ENCODE results near the gene FAM114A2. TPM values are rescaled to one million over a fixed set of nuclear protein-coding genes. Genes with fewer than 3 reads are reported as not detected.
A peak's percentile ranks its signal among the peaks of the same experiment; 100 is the strongest.

Gene FAM114A2
- total RNA-seq, 1 experiment from 2014 or later: 12.8 TPM

DNA sequence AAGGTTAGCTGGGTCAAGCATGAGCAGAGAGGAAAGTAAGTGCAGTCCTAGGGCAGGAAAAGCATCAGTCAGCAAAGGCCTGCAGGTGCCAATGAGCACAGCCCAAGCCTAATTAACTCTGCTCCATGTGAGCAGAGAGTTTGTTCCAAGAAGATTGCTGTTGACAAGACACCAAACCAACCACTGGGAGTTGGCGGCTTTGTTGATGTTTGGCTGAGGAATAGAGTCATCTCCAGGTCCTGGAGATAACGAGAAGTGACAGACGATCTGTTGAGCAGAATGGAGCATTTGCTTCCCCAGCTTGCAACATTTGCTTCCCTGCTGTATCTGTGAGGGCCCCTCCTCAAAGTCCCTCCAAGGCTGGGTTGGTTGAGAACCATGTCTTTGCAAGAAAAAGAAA, 68.2 kb downstream of the FAM114A2 start:
- no peaks in the 10 kb centered on the region; a peak in 1 of 5 replicates for H3K9me3 Mint-ChIP-seq
- DNase-seq: no peak
- Histone ChIP-seq H3K18ac (ENCODE audit: insufficient read length, low read depth, low read length) (no peak overlapping the region), H2BK15ac (ENCODE audit: low read depth, low read length) (no peak overlapping the region), H3K4me2 (ENCODE audit: insufficient read depth, insufficient read length, low read length) (no peak overlapping the region), H3K56ac (ENCODE audit: insufficient read length, low read depth, low read length) (no peak overlapping the region), H3K9me3 (ENCODE audit: control insufficient read depth, low read depth, low read length) (no peaks in the 10 kb centered on the region), H4K5ac (ENCODE audit: insufficient read length, low read depth, low read length) (peak overlapping the region; percentile 60), H3K79me2 (ENCODE audit: insufficient read depth, low read length) (no peaks in the 10 kb centered on the region), H4K20me1 (ENCODE audit: control insufficient read depth, insufficient read depth, insufficient read length) (no peaks in the 10 kb centered on the region), H3K4me1 (ENCODE audit: insufficient read depth, low read length) (no peaks in the 10 kb centered on the region), H3K27me3 (ENCODE audit: insufficient read depth, low read length) (no peaks in the 10 kb centered on the region), H2BK12ac (ENCODE audit: insufficient read length, low read depth, low read length) (no peak overlapping the region), H2AFZ (ENCODE audit: low read length) (no peak overlapping the region), H3T11ph (ENCODE audit: low read length) (no peak overlapping the region), H2BK20ac (ENCODE audit: low read depth, low read length, poor library complexity, severe bottlenecking) (no peak overlapping the region), H2AK5ac (ENCODE audit: insufficient read length, low read length) (no peak overlapping the region), H3K23me2 (ENCODE audit: insufficient read length, low read depth, low read length, poor library complexity, severe bottlenecking) (no peaks in the 10 kb centered on the region), H2BK5ac (ENCODE audit: insufficient read length, low read length) (no peak overlapping the region), H4K91ac (ENCODE audit: insufficient read length, low read depth, low read length) (no peak overlapping the region), H3K27ac (ENCODE audit: insufficient read length, low read depth, low read length) (no peak overlapping the region), H3K79me1 (ENCODE audit: insufficient read depth, low read depth, low read length, poor library complexity, severe bottlenecking) (no peaks in the 10 kb centered on the region), H3K9ac (ENCODE audit: extremely low read depth, insufficient read length, low read length) (no peak overlapping the region), H2BK120ac (ENCODE audit: low read depth, low read length, poor library complexity, severe bottlenecking) (no peak overlapping the region), H3K23ac (ENCODE audit: insufficient read length, low read depth, low read length) (no peak overlapping the region), H3K4ac (ENCODE audit: low read depth, low read length) (no peak overlapping the region), H3K14ac (ENCODE audit: insufficient read depth, low read length) (no peak overlapping the region), H4K8ac (replicated peaks; ENCODE audit: insufficient read length, low read depth, low read length) (no peak overlapping the region)
- no peaks in the 10 kb centered on the region for H3K36me3 Mint-ChIP-seq (ENCODE audit: insufficient read depth in 1 of 3, low read depth in 3 of 3)
- peaks cover 4% of the 10 kb centered on the region for H3K27me3 Mint-ChIP-seq (ENCODE audit: low read depth)
- no peak overlapping the region for H3K4me3 Mint-ChIP-seq
- H3K27ac Mint-ChIP-seq: no peak overlapping the region; a peak in 1 of 7 replicates
- TF ChIP-seq, protein P1, sequence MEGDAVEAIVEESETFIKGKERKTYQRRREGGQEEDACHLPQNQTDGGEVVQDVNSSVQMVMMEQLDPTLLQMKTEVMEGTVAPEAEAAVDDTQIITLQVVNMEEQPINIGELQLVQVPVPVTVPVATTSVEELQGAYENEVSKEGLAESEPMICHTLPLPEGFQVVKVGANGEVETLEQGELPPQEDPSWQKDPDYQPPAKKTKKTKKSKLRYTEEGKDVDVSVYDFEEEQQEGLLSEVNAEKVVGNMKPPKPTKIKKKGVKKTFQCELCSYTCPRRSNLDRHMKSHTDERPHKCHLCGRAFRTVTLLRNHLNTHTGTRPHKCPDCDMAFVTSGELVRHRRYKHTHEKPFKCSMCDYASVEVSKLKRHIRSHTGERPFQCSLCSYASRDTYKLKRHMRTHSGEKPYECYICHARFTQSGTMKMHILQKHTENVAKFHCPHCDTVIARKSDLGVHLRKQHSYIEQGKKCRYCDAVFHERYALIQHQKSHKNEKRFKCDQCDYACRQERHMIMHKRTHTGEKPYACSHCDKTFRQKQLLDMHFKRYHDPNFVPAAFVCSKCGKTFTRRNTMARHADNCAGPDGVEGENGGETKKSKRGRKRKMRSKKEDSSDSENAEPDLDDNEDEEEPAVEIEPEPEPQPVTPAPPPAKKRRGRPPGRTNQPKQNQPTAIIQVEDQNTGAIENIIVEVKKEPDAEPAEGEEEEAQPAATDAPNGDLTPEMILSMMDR (conservative IDR thresholded peaks at IDR 0.05): no peak
- no peaks in the 10 kb centered on the region for H3K4me1 Mint-ChIP-seq
- WGBS (ENCODE audit: extremely low coverage, insufficient read length, low lambda C conversion rate): no CpG with 5 or more reads among the region's 3 CpGs

Data from H9 (cell line).